HEK293T (cell line): Measurements from ENCODE around the gene ATP8A2.
"Not testable (repeated sequence)": the region's sequence is repeated elsewhere in the genome, so short reads cannot be mapped to it uniquely, and the experiment has no call there.

ENCODE experiments used
- CTCF ChIA-PET: fragments of 350-600 bp; formaldehyde crosslinking; extraction: SDS; loops from one replicate; lab custom pipeline; 2021; ENCODE audit warnings: antibody characterized with exemption, inconsistent platforms; lab: Yijun Ruan, JAX
- POLR2A ChIA-PET: fragments of 350-600 bp; formaldehyde crosslinking; extraction: SDS; loops from one replicate; lab custom pipeline; 2020; ENCODE audit warnings: antibody characterized with exemption, inconsistent platforms; lab: Yijun Ruan, JAX
- DNase-seq: peaks from one replicate; pipeline ENCODE4 v3.0.0; 2012; ENCODE audit warnings: mixed read lengths; ENCODE audit errors: extremely low spot score
- ARNT ChIP-seq: fragments of 450-650 bp; IDR thresholded peaks from 2 replicates; pipeline ENCODE4 v1.6.1; 2017; ENCODE audit warnings: mild to moderate bottlenecking
- BHLHE40 ChIP-seq: fragments of 450-650 bp; IDR thresholded peaks from 2 replicates; pipeline ENCODE4 v1.6.1; 2016; ENCODE audit warnings: mild to moderate bottlenecking, moderate library complexity, borderline replicate concordance
- CTBP1 ChIP-seq: fragments of 450-650 bp; IDR thresholded peaks from 2 replicates; pipeline ENCODE4 v1.6.1; 2016; ENCODE audit warnings: borderline replicate concordance
- ELF4 ChIP-seq: fragments of 450-650 bp; IDR thresholded peaks from 2 replicates; pipeline ENCODE4 v1.6.1; 2017; ENCODE audit warnings: antibody characterized with exemption
- FOXA1 ChIP-seq: fragments of 450-650 bp; IDR thresholded peaks from 2 replicates; pipeline ENCODE4 v1.6.1; 2016; ENCODE audit warnings: mild to moderate bottlenecking
- FOXK2 ChIP-seq: fragments of 450-650 bp; IDR thresholded peaks from 2 replicates; pipeline ENCODE4 v1.6.1; 2016; ENCODE audit warnings: mild to moderate bottlenecking
- FOXM1 ChIP-seq: fragments of 450-650 bp; IDR thresholded peaks from 2 replicates; pipeline ENCODE4 v1.6.1; 2017; ENCODE audit warnings: mild to moderate bottlenecking, borderline replicate concordance
- HDGF ChIP-seq: fragments of 450-650 bp; IDR thresholded peaks from 2 replicates; pipeline ENCODE4 v1.6.1; 2017; ENCODE audit warnings: antibody characterized with exemption, borderline replicate concordance
- L3MBTL2 ChIP-seq: fragments of 450-650 bp; conservative IDR thresholded peaks from 2 replicates; pipeline ENCODE4 v1.6.1; 2016; ENCODE audit warnings: mild to moderate bottlenecking
- LEF1 ChIP-seq: fragments of 450-650 bp; IDR thresholded peaks from 2 replicates; pipeline ENCODE4 v1.6.1; 2017; ENCODE audit warnings: mild to moderate bottlenecking, borderline replicate concordance
- NFRKB ChIP-seq: fragments of 450-650 bp; IDR thresholded peaks from 2 replicates; pipeline ENCODE4 v1.6.1; 2016; ENCODE audit warnings: mild to moderate bottlenecking, moderate library complexity
- PKNOX1 ChIP-seq: fragments of 450-650 bp; IDR thresholded peaks from 2 replicates; pipeline ENCODE4 v1.6.1; 2016
- SP1 ChIP-seq: fragments of 450-650 bp; IDR thresholded peaks from 2 replicates; pipeline ENCODE4 v1.6.1; 2017
- SUZ12 ChIP-seq: fragments of 450-650 bp; IDR thresholded peaks from 2 replicates; pipeline ENCODE4 v1.6.1; 2016; ENCODE audit warnings: mild to moderate bottlenecking
- TARDBP ChIP-seq: fragments of 450-650 bp; IDR thresholded peaks from 2 replicates; pipeline ENCODE4 v1.6.1; 2016
- ZNF384 ChIP-seq: fragments of 450-650 bp; IDR thresholded peaks from 2 replicates; pipeline ENCODE4 v1.6.1; 2016

Gene ATP8A2

DNA sequence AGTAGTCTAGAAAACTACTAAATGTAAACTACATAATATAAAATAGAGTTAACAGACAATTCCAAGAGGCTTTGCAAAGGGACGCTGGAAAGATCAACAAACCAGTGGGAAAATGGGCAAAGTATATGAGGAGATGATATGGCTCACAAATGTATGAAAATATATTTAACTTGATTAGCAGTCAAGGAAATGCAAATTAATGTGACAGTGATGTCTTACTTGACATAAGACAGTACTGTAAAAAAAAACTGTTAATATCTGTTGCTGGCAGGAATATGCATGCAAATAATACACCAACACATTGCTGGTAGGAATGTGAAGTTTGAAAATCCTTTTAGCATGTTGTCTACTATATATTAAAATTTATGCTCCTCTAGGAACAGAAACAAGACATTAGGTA lies 136.1 kb downstream of the ATP8A2 start:
- ChIA-PET CTCF (no interaction called here), POLR2A (no interaction called here)
- DNase-seq = no peak
- no peak for TF ChIP-seq LEF1
- TF ChIP-seq FOXM1 = no peak
- no peak for TF ChIP-seq ARNT
- no peak for TF ChIP-seq BHLHE40
- TF ChIP-seq ZNF384 = no peak
- TF ChIP-seq SP1 = no peak
- TF ChIP-seq ELF4 = no peak
- TF ChIP-seq FOXK2 = no peak
- no peak for TF ChIP-seq SUZ12
- TF ChIP-seq L3MBTL2 = no peak
- no peak for TF ChIP-seq CTBP1
- no peak for TF ChIP-seq TARDBP
- TF ChIP-seq NFRKB = no peak
- TF ChIP-seq HDGF = no peak

GRCh38 chr13:25513060-25513459 lies 141.3 kb downstream of the ATP8A2 start:
- CTCF ChIA-PET, DNase-seq, POLR2A ChIA-PET: not testable (repeated sequence)

DNA sequence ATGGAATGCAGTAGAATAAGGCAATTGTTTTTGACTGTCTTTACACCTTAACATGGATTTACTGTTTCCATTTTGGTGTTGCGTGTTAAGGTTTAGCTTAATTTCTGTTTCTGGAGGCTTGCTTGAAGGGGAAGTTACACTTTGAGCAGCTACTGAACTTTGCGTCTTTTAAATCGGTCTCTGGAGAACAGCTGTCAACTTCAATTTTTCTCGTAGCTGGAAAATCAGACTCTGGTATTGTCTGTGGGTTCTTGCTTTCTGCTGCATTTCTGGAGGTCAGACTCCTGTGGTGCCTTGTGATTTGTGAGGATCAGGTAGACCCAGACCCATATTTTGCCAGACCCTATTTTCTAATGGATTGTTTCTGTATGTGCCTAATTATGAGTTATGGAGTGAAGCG lies 146.7 kb downstream of the ATP8A2 start:
- DNase-seq = no peak
- ChIA-PET POLR2A (no interaction called here), CTCF (no interaction called here)
- TF ChIP-seq L3MBTL2 = no peak
- no peak for TF ChIP-seq LEF1
- no peak for TF ChIP-seq SP1
- no peak for TF ChIP-seq ZNF384
- TF ChIP-seq HDGF = no peak
- no peak for TF ChIP-seq FOXK2
- TF ChIP-seq CTBP1 = no peak
- no peak for TF ChIP-seq PKNOX1
- no peak for TF ChIP-seq TARDBP
- TF ChIP-seq NFRKB = no peak
- no peak for TF ChIP-seq ARNT
- no peak for TF ChIP-seq BHLHE40
- no peak for TF ChIP-seq SUZ12
- no peak for TF ChIP-seq FOXA1
- TF ChIP-seq FOXM1 = no peak

DNA sequence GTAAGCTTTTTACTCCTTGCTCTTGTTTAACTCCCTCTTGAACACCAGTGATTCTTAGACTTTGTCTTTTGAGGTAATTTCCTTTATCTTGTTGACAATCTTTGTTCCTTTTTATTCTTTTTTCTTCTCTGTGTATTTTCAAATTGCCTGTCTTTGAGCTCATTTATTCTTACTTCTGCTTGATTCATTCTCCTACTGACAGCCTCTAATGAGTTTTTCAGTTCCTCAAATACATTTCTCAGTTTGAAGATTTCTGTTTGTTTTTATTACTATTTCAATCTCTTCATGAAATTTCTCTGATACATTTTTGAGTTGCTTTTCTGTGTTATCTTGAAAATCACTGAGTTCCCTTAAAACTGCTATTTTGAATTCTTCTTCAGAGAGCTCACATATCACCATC lies 154.1 kb downstream of the ATP8A2 start:
- no peak for TF ChIP-seq ZNF384
- no peak for TF ChIP-seq NFRKB
- no peak for TF ChIP-seq FOXA1
- TF ChIP-seq SP1 = no peak
- POLR2A ChIA-PET = no interaction called here
- CTCF ChIA-PET = no interaction called here
- DNase-seq = no peak

- POLR2A ChIA-PET = no interaction called here
- no peak for DNase-seq
- CTCF ChIA-PET = no interaction called here
- TF ChIP-seq ARNT (no peak), SP1 (no peak), LEF1 (no peak), HDGF (no peak), FOXA1 (no peak), PKNOX1 (no peak), SUZ12 (no peak), NFRKB (no peak), ELF4 (no peak), FOXM1 (no peak)
Observed at GRCh38 chr13:25528266-25528665, 156.5 kb downstream of the ATP8A2 start.

DNA sequence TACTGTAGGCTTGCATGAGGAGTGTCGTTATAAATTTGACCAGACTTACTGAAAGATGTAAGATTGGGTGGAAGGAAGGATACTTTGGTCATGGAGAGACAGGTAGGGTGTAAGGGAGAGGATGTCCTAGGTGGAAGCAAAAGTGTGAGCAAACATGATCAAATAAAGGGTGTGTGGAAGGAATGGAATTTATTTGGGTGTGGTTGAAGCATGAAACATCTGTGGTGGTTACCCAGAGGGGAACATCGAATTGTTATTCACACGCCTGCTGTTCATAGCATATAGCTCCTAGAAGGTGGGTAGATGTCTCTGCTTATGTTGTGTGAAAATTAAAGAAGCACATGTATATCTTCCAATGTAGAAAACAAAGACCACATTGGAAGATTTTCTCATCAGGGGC lies 157.7 kb downstream of the ATP8A2 start:
- DNase-seq = no peak
- POLR2A ChIA-PET = no interaction called here
- TF ChIP-seq FOXA1 (no peak), FOXM1 (no peak), FOXK2 (no peak), BHLHE40 (no peak), L3MBTL2 (no peak)
- CTCF ChIA-PET = no interaction called here

DNA sequence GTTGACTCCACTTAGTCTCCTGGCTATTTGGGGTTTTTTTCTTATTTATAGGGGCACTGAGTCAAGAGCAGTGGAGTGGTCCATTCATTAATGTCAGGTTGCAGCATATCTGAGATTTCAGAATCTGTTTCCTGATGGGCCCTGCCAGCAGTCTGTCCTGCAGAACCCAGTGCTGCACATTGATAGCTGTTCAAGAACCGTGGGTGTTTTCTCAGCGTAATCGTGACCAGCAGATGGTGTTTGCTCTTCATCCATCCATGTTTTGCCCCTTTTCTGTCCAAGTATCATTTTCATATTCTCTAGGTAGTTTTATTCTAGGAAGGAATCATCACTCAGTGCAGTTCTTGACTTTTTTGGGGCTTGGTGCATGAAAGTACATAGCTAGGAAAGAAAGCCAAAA lies 166.5 kb downstream of the ATP8A2 start:
- CTCF ChIA-PET = no interaction called here
- POLR2A ChIA-PET = no interaction called here
- TF ChIP-seq NFRKB = no peak
- no peak for TF ChIP-seq BHLHE40
- no peak for TF ChIP-seq SP1
- TF ChIP-seq HDGF = no peak
- TF ChIP-seq PKNOX1 = no peak
- TF ChIP-seq ARNT = no peak
- no peak for TF ChIP-seq FOXK2
- no peak for TF ChIP-seq FOXM1
- TF ChIP-seq ZNF384 = no peak
- TF ChIP-seq TARDBP = no peak
- DNase-seq = no peak
